GM21367 (cell line): Measurements from ENCODE around the gene LANCL3.
"Not testable (repeated sequence)": the region's sequence is repeated elsewhere in the genome, so short reads cannot be mapped to it uniquely, and the experiment has no call there.

Source experiments
- ATAC-seq: cut with Tn5 transposase; IDR thresholded peaks from one replicate; pipeline ENCODE4 v1.9.1; 2021; ENCODE audit not compliant: unreplicated experiment

The LANCL3 gene

GRCh38 chrX:37613933-37614332, 42.5 kb downstream of the LANCL3 start:
- no peak for ATAC-seq

DNA sequence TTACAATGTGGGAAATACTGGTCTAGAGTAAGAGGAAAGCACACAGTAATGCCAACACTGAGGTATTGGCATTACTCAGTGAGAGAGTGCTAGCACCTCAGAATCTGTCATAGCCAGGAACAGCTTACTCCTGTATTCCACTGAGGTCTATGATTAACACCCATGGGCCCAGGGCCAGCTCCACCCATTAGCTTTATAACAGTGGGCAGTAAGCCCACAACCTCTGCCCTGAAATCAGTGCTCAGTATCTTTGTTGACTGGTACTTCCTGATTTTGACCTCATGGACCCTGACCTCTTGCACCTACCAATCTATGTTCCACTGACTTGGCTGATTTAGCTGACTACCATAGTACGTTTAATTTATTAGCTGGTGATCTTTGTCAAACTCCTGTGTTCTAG, 56.1 kb downstream of the LANCL3 start:
- no peak for ATAC-seq

GRCh38 chrX:37638047-37638446, 66.6 kb downstream of the LANCL3 start:
- no peak for ATAC-seq

DNA sequence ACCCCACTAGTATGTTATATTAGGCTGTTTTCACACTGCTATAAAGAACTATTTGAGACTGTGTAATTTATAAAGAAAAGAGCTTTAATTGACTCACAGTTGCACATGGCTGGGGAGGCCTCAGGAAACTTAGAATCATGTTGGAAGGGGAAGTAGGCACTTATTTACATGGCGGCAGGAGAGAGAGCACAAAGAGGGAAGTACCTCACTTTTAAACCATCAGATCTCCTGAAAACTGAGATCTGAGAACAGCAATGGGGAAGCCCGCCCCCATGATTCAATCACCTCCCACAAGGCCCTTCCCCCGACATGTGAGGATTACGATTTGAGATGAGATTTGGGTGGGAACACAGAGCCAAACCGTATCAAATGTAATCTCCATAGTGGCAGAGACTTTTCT, 68.7 kb downstream of the LANCL3 start:
- ATAC-seq: no peak

DNA sequence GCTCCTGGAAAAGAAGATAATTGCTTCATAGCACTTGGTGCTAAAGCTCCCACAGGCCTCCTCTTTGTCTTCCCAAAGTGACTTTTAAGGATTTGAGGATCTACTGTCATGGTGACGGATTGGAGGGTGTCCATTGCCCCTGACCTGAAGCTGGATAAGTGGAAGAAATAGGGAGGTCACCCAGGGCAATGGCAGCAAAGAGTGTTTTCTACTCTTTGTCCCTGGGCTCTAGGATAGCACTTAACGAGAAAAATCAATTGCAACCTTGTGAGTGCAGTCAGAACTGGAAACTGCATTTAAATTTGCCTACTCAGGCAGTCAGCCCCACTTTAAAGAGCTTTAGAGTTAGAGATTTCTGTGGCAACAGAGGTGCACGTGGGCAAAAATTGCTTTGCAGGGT, 70.4 kb downstream of the LANCL3 start:
- ATAC-seq: no peak

DNA sequence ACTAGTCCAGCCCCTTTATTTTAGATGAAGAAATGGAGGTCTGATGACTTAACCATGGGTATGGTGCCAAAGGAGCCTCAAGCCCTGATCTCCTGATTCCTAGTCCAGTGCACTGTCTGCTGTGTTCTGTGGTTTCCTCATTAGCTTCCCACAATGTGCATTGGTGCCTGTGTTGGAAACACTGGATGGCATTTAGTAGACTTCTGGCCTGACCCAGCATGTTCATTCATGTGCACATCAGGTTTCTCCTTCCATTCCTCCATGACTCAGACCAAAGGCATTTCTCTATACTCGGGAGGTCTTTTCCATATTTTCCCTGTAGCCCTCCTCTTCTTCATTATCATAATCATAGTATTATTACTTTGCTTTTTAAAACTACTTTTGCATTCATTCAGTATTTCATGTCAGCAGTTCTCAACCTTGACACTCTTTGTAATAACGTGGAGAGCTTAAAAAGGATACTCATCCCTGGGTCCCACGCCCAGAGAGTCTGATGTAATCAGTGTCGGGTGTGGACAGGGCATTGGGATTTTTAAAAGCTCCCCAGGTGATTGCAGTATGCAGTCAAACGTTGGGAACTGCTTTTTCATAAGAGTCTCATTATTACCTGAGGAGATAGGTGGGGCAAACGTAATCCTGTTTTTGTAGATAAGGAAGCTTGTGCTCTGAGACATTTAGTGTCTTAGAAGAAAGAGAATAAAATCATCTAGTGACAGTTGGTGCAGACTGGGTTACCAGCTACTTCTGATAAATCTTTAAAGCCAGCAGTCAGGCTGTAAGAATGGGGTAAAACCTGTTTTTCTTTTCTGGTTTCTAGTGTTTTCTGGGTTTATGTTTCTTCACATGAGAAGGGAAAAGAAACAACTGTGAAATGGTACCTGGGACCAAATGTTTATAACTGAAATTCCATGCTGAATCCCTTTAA, 73.2 kb downstream of the LANCL3 start:
- no peak for ATAC-seq

DNA sequence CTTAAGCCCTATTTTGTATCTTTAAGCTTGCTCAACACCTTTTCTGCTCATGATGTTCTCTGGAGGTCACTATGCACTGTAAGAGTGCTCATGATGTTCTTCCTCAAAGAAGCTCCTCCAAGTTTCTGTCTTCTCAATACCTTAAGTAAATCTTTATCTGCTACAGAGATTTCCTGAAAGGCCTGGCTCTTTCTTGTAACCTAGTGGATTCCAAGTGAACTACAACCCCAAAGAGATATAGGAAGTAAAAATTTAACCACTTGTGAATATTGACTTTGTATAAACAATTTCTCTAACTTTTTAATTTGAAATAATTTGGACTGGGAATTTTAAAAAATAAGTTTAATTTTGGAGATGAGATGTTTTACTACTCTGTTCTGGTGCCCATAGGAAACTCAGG, 74.8 kb downstream of the LANCL3 start:
- no peak for ATAC-seq

DNA sequence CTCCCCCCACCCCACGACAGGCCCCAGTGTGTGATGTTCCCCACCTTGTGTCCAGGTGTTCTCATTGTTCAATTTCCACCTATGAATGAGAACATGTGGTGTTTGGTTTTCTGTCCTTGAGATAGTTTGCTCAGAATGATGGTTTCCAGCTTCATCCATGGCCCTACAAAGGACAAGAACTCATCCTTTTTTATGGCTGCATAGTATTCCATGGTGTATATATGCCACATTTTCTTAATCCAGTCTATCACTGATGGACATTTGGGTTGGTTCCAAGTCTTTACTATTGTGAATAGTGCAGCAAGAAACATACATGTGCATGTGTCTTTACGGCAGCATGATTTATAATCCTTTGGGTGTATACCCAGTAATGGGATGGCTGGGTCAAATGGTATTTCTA, 79.4 kb downstream of the LANCL3 start:
- ATAC-seq: not testable (repeated sequence)

GRCh38 chrX:37651921-37652452, 80.5 kb downstream of the LANCL3 start:
- no peak for ATAC-seq

DNA sequence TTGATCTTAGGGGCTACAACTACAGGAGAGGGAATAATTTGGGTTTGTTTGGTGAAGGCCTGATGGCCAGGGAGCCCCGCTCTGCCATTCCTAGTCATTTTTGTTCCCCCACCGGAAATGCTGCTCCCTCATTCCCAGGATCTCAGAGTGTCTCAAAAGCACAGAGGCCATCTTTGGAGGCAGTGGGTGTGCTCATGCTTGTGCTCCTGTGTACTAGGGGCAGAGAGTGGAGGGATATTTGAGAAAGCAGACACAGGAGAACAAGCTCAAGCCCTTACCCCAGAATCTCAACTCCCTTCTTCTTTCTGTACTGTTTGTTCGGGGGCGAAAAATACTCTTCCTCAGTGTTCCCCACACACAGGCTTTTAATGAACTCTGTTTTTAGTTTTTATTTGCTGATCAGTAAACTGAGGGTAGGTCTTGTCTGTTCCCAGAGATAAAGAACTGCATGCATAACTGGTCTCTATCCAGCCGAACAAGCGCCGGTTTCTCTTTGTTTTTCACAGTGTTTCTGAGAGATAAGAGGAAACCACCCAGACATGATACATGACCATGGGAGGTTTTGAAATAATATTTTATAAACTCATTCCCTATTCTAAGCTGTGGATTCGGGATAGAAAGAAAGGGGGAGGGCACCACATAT, 81.2 kb downstream of the LANCL3 start:
- no peak for ATAC-seq

DNA sequence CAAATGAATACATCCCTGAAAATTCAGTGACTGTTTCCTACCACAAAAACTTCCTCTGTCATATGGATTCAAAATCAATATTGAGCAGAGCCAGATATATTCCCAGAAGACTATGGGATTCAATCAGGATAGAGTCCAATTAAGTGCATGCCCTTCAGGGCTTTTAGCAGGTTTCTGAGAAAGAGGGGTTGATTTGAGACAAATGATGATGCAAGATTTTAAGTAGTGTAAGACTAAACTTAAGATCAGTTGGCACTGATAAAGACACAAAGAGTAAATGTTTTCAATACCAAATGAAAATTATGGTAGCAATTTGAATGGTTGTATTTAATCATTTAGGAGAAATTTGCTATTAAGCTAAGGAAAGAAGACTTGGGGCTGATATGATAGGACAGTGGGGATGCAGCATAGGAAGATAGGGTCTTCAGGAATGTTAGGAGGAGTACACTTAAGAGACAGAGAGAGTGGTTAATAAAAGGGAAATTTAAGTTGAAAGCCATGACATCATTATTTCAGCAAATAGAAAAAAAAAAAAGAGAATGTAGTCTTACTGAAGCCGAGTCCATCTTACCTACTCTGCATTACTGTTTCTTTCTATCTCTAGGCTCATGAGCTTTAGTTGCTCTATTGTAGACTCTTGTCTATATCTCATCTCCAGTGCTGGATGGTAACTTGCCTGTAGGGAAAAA, 82.1 kb downstream of the LANCL3 start:
- ATAC-seq: no peak

- ATAC-seq: no peak
Observed at GRCh38 chrX:37658343-37659030, 87.0 kb downstream of the LANCL3 start.

GRCh38 chrX:37659047-37659446, 87.6 kb downstream of the LANCL3 start:
- no peak for ATAC-seq

DNA sequence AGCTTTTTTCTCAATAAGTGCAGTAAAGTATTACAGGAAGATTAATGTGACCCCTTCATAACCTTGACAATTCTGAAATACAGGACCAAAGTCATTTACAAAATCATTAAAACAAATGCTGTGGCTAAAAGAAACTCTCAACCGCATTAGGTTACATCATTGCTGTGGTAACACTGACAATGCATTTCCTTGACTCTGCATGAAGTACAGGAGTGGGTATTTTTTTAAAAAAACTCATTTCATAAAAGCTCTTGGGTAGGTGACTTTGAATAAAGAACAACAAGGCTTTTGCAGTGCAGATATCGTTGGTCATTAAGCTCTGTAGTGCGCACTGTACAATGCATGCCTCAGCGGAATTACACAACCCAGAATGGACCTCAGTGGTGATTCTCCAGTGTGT, 90.7 kb downstream of the LANCL3 start:
- ATAC-seq: no peak

DNA sequence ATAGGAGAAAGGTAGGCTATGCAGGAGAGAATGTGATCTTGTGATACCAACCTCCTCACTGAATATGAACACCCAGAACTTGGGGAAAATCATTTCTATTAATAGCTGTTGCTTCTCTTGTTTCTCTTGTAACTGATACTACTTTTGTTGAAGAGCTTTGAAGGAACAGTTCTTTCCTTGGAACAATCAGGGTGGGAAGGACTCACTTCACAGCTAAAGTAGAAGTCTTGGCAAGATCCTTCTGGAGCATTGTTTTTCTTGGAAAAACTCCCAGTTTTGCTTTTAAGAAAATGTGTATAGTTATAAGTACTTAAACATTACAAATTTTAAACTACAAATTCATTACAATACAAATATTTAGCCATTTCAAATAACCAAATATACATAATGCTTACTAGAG, 95.1 kb downstream of the LANCL3 start:
- ATAC-seq: no peak

DNA sequence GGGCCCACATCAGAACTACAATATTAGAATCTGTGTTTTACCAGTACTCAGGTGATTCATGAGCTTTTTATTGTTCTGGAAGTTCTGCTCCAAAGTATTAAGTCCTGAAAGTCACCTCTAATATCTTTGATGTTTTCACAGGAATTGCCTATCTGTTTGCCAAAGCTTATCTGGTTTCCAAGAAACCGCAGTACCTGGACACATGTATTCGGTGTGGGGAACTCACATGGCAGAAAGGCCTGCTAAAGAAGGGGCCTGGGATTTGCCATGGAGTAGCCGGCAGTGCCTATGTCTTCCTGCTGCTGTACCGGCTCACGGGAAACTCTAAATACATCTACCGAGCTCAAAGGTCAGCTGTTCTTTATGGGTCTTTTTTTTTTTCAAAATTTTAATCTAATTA, 95.7 kb downstream of the LANCL3 start:
- no peak for ATAC-seq

DNA sequence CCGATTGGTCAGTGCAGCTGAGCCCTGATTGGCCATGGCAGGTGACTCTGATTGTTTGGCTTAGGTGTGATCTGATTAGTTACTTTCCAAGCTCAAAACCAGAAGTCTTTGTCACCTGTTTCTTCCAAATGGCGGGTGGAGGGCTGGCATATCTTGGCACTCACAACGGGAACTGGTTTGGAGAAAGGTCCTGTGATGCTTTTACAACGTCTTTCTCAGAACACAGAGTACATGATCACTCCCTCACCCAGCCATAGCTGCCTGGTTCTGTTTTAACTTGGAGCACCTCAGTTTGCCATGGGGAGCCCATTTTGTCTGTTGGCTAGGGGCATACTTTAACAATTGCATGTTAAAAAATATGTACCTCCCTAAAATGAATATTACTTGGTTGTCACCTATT, 101.1 kb downstream of the LANCL3 start:
- ATAC-seq: no peak

DNA sequence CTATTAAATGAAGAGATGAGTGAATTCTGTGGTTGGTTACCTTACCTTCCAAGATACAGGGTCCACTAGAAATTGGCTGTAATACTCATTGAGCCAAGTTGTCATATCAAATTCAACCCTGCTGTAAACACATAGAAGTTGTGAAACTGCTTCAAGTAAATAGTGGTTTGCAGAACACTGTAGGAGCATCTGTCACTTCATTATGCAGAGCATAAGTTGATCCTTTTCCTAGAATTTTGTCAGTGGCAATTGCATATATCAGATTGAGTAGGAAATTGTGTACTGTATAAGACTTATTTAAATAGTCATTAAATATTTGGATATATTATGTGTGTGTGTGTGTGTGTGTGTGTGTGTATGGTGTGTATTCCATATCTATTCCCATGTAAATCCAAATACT, 105.3 kb downstream of the LANCL3 start:
- ATAC-seq: no peak

DNA sequence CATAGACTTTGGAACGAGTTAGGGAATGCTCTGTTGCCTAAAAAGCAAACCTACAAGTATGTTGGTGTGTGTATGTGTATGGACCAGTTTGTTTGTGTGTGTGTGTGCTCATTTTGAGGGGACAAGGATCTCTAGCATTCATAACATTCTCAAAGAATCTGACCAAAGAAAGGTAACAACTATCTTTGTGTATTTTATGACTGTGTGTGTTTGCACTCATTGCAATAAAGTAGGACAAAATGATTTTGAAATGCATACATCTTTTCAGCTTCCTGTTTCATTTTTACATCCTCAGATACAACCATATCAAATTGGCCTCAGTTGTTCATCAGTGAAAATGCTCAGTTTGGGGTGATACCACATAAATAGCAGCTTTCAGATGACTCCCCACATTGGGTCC, 105.8 kb downstream of the LANCL3 start:
- no peak for ATAC-seq

DNA sequence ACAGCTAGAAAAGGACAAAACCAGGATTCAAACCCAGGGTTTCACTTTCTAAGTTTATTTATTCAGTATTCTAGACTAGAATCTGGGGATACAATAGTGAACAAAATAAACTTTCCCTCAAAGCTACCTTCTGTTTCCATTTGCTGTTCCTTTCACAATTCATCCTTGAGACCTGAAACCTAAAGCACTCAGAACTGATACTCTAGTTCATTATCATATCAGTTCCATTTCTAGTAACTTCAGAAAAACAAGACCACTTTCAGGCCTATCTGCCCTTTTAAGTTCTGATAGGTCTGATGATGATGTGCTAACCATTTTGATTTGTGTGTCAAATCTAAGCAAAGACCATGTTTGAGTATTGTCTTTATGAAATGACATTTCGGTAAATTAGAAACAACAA, 106.3 kb downstream of the LANCL3 start:
- peak; percentile 79 for ATAC-seq

DNA sequence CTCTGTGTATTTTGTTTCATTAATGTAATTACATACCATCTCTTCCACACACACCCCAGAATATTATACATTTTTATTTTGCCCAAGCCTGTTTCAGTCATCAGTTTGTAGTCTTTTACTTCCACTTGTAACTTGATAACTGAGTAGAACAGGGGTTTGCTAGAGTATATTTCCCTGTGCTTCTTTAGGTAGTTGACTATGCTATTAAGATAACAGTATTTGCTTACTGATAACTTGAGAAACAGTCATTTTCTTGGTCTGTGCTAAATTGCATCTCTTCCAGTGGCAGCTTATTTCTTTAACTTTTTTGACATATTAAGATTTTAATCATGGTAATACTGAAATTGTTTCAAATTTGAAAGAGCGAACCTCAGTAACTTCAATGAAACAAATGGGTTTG, 107.1 kb downstream of the LANCL3 start:
- no peak for ATAC-seq
